A204.1 (cell line): ENCODE results near the gene MTA2.
A peak's percentile ranks its signal among the peaks of the same experiment; 100 is the strongest.
"Not testable (repeated sequence)": the region's sequence is repeated elsewhere in the genome, so short reads cannot be mapped to it uniquely, and the experiment has no call there.

Experiments
- FAIRE-seq: peaks from 2 replicates; lab custom pipeline; 2012; peaks lifted over from hg19 to GRCh38; lab: Jason Lieb, UNC

Gene MTA2

GRCh38 chr11:62601372-62602140 is at the start of gene MTA2:
Gene MTA2, minus strand, starts transcription at chr11:62601865. Its CDS starts 415 bp downstream, at chr11:62601450.
- peak; percentile 98 for FAIRE-seq

DNA sequence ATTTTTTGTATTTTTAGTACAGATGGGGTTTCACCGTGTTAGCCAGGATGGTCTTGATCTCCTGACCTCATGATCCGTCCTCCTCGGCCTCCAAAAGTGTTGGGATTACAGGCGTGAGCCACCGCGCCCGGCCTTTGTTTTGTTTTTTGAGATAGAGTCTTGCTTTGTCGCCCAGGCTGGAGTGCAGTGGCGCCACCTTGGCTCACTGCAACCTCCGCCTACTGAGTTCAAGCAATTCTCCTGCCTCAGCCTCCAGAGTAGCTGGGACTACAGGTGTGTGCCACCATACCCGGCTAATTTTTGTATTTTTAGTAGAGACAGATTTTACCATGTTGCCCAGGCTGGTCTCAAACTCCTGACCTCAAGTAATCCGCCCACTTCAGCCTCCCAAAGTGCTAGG is 48.6 kb upstream of the MTA2 start:
- not testable (repeated sequence) for FAIRE-seq

GRCh38 chr11:62649486-62649885 is 47.8 kb upstream of the MTA2 start:
- FAIRE-seq = no peak

DNA sequence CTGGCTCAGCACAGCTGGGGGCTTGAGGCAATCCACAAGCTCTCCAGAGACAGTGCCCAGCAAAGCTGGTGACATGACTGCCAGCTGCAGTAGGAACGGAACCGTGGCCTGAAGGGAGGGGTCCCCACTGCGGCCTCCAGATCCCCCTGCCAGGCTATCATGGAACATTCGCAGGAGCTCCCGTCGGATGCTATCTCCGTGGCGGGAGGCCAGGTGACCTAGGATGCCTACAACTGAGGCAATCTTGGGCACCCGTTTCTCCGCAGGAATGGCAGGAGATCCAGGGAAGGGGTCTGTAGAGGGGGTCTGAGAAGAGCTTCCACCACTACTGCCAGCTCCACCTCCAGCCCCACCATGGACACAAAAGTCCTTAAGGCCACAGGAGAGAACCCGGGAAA is 47.3 kb upstream of the MTA2 start:
- no peak for FAIRE-seq

- FAIRE-seq = no peak
Measured at GRCh38 chr11:62648185-62648966, 46.7 kb upstream of the MTA2 start.

DNA sequence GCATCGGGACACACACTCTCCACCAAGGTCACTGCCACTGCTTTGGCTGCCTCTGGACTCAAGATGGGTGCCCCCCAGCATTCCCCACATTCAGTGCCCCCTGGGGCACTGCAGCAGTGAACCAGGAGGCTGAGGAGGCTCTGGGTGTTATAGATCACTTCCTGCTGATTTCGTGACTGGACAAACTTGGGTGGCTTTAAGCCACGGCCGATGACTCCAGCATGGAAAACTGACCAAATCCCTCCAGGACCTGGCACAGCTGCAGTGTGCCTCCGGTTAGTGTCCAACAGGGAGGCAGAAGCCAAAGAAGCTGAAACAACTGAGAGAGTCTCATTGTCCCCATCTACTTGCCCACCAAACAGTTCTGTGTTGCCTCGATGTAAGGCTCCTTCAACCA is 45.9 kb upstream of the MTA2 start:
- FAIRE-seq = no peak

DNA sequence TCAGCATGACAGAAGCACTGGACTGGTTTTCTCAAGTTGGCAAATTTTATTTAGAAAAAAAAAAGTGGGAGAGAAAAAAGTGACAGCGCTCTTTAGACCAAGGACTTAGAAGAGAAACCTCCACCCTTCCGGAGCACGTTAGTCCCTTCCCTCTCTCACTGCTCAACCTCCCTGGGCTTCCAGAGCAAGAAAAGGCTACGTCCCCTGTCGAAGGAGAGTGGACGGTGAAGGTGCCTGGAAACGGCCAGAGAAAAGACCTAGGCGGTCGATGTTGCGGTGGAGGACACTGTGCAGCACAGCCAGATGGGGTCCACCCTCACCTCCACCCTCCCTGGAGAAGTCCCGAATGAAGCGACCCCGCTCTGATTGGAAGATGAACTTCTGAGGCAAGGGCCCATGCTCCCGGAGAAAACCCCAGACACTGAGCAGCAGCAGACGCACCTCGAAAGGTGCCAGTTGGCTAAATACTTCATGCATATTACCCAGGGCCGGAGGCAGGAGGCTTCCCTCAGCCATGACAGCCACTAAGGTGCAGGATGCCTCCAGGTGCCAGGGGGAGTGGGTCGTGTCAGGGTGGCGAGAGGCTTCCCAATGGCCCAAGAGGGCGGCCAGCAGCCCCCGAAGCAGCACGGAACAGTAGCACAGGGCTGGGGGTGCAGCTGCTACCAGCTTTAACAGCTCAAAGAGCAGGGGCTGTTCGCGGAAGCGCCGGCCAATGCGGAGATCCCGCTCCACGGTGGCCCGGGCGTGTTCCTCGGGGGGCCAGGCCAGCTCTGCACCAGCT is 45.4 kb upstream of the MTA2 start:
- FAIRE-seq = no peak

DNA sequence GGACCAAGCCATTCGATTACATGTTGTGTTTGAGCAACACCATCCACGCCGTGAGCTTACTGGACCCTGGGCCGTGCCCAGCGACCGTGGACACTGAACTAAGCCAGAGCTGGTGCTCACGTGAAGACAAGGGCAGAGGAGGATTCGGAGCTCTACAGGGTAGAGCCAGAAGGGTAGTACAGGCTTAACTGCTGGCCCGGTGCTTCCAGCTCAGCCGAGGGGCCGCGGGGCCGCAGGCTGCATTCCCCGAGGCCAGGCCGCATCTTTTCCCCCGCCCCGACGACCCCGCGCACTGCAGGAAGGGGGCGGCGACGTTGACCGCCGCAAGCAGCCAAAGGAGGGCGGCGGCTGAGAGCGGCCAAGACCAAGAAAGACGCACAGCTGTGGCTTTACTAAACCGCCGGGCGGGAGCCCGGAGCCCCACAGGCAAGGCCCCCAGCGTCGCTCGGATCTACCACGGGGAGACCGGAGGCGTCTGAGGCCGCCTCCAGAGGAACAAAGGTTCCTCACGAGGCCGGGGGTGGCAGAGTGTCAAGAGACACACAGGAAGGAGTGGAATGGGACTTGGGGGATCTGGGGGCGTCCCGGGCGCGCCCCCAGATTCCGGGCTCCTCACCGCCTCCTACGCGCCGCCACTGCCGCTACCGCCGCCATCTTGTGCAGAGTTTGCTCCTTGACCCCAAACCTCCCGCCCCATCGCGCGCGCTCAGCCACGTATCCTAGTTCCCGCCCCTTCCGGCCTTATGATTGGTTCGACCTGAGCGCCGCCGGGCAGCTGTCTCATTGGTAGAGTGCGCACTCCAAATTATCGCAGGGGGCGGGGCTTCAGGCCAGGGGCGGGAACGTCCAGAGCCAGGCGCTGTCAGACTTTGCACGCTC is 44.5 kb upstream of the MTA2 start, which contains the start of gene GANAB:
Gene GANAB (minus strand): TSS at position 668 of the 879 bp plus-strand sequence. CDS start 14 bp downstream, at position 654.
- peak; percentile 95 for FAIRE-seq

DNA sequence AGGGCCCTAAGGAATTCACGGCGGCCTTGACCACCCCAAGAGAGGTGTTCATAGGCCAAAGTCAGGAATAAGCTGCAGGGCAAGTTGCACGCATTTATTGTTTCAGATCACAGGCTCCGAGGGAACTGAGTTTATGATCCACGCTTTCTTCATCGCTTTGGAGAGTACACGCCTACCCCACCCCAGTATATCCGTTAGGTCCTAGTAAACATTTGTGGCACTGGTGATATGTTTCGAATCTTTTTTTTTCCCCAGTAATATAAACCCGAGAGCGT is 43.9 kb upstream of the MTA2 start:
- FAIRE-seq = no peak

- no peak for FAIRE-seq
Measured at GRCh38 chr11:62644220-62644619, 42.6 kb upstream of the MTA2 start.

GRCh38 chr11:62632492-62632891 is 30.8 kb upstream of the MTA2 start:
- FAIRE-seq = no peak

DNA sequence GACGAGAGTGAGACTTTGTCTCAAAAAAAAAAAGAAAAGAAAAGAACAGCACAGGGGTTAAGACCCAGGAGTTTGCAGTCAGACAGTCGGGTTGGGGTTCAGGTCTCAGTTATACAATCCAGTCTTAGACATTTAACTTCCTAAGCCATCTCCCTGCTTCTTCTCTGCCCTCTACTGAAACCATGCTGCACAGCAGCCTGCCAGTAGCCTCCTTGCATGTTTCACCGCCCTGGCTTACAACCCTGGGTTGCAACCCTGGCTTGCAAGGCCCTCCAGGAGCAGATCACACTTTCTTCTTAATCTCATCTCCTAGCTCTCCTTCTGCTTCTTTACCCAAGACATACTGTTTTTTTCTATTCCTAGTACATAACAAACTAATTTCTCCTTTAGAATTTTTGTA is 26.0 kb upstream of the MTA2 start:
- FAIRE-seq = no peak

- no peak for FAIRE-seq
Measured at GRCh38 chr11:62622476-62623089, 20.9 kb upstream of the MTA2 start.

DNA sequence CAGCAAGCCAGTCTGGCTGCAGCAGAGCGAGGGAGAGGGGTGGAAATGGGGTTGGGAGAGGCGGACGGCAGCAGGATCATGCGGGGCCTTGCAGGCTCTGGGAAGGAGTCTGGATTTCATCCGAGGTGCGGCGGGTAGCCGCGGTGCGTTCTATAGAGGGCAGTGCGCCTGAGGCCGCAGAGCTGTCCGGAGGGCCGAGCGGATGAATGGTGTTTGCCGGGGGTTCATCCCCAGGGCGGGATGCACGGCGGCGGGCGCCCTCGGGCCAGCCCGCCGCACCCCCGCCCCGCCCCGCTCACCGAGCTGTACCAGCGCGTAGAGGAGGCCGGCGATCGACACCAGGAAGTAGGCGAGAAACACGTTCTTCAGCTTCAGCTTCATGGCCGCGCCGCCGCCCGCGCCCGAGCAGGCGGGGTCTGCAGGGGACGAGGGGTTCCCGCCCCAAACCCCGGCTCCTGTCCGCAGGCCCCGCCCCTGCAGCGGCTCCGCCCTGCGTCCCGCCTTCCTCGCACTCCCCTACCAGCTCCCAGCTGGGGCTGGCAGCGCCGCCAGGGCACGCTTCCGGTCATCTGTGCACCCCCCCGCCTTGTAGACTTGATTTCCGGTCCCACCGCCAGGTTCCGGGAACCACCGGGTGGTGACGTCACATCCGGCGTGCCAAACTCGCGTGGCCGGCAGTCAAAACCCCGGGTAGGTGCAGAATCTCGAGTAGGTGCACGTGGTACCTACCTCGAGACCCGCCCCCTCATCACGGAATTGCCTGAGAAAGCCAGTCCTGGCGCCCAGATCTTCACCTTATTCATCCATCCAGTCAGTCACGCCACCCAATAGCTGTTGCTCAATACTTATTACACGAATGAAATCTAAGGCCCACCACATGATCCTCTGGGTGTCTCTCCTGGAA is 20.2 kb upstream of the MTA2 start, which contains the start of gene B3GAT3:
Gene B3GAT3 (minus strand): TSS at position 420 of the 904 bp plus-strand sequence. CDS start 39 bp downstream, at position 381.
- FAIRE-seq = peak; percentile 55

- FAIRE-seq = no peak
Measured at GRCh38 chr11:62621027-62621566, 19.4 kb upstream of the MTA2 start.

- not testable (repeated sequence) for FAIRE-seq
Measured at GRCh38 chr11:62616957-62617356, 15.3 kb upstream of the MTA2 start.

- no peak for FAIRE-seq
Measured at GRCh38 chr11:62615521-62615920, 13.9 kb upstream of the MTA2 start.

- no peak for FAIRE-seq
Measured at GRCh38 chr11:62614275-62614674, 12.6 kb upstream of the MTA2 start.

- FAIRE-seq = no peak
Measured at GRCh38 chr11:62613291-62613778, 11.7 kb upstream of the MTA2 start.
